Heart left ventricle (tissue), 13 donors: ENCODE data around the gene DLGAP1.

Experiments used
- POLR2A ChIP-seq, 2 donors: fragments of 450-650 bp; IDR thresholded peaks; one replicate each; pipeline ENCODE4 v1.6.1; 2017; ENCODE audit warnings: antibody characterized with exemption in 2 of 2, mild to moderate bottlenecking in 2 of 2, moderate library complexity in 2 of 2
- TF ChIP-seq, protein P1 (sequence below), 12 donors: fragments of 200-600 bp; sonication (generic) in 4 of 12; IDR thresholded peaks; one replicate each; pipeline versions ENCODE4 v1.5.0 to v1.8.0; 2018 to 2022; ENCODE audit warnings: antibody characterized with exemption in 12 of 12, mild to moderate bottlenecking in 5 of 12
- donor health status: ischemic (EF 13 %, LVEDD 7.1; RV severe dilation, severe dysfunction).
- donor health status: DM: no; HTN: yes; CAD: no.
- donor health status: DM: no; HTN: no; CAD: no.
- donor health status: ischemic (EF 25% LVEDD 6.9; RV normal size, moderate dysfunction).
- donor health status: ischemic (EF 25% LVEDD 5.7; RV mildly dilated, moderate dysfunction).
- donor health status: ischemic (EF 35%, LVEDD 5.7; RV mildly dilated, moderate dysfunction).
- donor health status: nonischemic (EF 11% LVEDD 7.7; RV severe dilation, severe dysfunction).
- donor health status: DM: yes; HTN: yes; CAD: no.
- donor health status: PGD.
- donor health status: ischemic (EF 29% LVEDD 5.4; RV normal size, mild dysfunction).
- donor health status: nonischemic (EF 23%, LVEDD 6.1; RV moderate dilation, normal function).

DNA sequence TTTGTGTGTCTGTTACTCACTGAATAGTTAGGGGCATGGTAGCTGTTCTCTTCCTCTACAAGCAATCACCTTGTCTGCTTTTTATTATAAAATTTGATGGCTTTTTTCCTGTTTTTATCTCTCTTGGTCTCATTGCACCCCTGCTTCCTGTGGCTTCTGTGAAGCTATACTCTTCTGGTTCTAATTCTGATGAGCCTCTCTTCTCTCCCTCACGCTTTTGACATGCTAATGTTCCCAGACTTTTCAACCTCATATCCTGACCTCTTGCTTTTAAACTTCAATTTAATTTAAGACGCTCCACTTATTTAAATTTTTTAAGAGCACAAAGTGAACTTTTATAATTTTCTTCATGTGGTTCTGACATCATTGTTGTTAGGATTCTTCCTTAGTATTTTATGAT is 361.4 kb downstream of the DLGAP1 start:
- TF ChIP-seq, protein P1, sequence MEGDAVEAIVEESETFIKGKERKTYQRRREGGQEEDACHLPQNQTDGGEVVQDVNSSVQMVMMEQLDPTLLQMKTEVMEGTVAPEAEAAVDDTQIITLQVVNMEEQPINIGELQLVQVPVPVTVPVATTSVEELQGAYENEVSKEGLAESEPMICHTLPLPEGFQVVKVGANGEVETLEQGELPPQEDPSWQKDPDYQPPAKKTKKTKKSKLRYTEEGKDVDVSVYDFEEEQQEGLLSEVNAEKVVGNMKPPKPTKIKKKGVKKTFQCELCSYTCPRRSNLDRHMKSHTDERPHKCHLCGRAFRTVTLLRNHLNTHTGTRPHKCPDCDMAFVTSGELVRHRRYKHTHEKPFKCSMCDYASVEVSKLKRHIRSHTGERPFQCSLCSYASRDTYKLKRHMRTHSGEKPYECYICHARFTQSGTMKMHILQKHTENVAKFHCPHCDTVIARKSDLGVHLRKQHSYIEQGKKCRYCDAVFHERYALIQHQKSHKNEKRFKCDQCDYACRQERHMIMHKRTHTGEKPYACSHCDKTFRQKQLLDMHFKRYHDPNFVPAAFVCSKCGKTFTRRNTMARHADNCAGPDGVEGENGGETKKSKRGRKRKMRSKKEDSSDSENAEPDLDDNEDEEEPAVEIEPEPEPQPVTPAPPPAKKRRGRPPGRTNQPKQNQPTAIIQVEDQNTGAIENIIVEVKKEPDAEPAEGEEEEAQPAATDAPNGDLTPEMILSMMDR (IDR thresholded peaks at IDR 0.05) = no peak
- no peak for TF ChIP-seq POLR2A (IDR thresholded peaks at IDR 0.05)
